CD14-positive monocyte (primary cell): ENCODE measurements around the gene CRYBA4. TPM values are rescaled to one million over a fixed set of nuclear protein-coding genes. Genes with fewer than 3 reads are reported as not detected.
A peak's percentile ranks its signal among the peaks of the same experiment; 100 is the strongest.

Experiments used
- DNase-seq, 3 donors: peaks; one replicate each; pipeline ENCODE4 v3.0.0-alpha.2; 2011 to 2022
- H2AFZ ChIP-seq: 2 replicates; pipeline ENCODE4 v1.6.0; 2012; ENCODE audit warnings: mild to moderate bottlenecking, low read depth, low read length, inconsistent platforms; ENCODE audit not compliant: insufficient read depth, poor library complexity, severe bottlenecking
- H3K27ac ChIP-seq, 2 donors: 1 replicate in 1 of 2; 2 replicates in 1 of 2; pipeline ENCODE4 v1.5.1; 2012 to 2013; ENCODE audit warnings: low read length in 2 of 2, control low read depth in 1 of 2, inconsistent platforms in 1 of 2, low read depth in 1 of 2, mild to moderate bottlenecking in 1 of 2
- H3K27me3 ChIP-seq, 2 donors: one replicate each; pipeline versions ENCODE4 v1.6.0 to v1.6.1; 2011 to 2013; ENCODE audit warnings: low read length in 2 of 2; ENCODE audit not compliant: control insufficient read depth in 2 of 2, insufficient read depth in 2 of 2
- H3K36me3 ChIP-seq, 2 donors: replicated peaks in 1 of 2; 1 replicate in 1 of 2; 2 replicates in 1 of 2; pipeline versions ENCODE4 v1.5.1 to v1.6.1; 2012 to 2013; ENCODE audit warnings: low read length in 2 of 2, control low read depth in 1 of 2, inconsistent platforms in 1 of 2, mild to moderate bottlenecking in 1 of 2; ENCODE audit not compliant: insufficient read depth in 2 of 2, control insufficient read depth in 1 of 2
- H3K4me1 ChIP-seq, 2 donors: 1 replicate in 1 of 2; 2 replicates in 1 of 2; pipeline versions ENCODE4 v1.5.1 to v1.6.1; 2012 to 2013; ENCODE audit warnings: low read length in 2 of 2, control low read depth in 1 of 2, inconsistent platforms in 1 of 2, mild to moderate bottlenecking in 1 of 2, moderate library complexity in 1 of 2; ENCODE audit not compliant: insufficient read depth in 2 of 2, control insufficient read depth in 1 of 2
- H3K4me2 ChIP-seq: replicated peaks from 2 replicates; pipeline ENCODE3; 2012; ENCODE audit warnings: low read length, moderate library complexity, mild to moderate bottlenecking; ENCODE audit not compliant: poor library complexity, severe bottlenecking; ENCODE audit errors: extremely low read depth
- H3K4me3 ChIP-seq, 3 experiments: fragments of 200-600 bp in 1 of 3; sonication (generic) in 1 of 3; replicated peaks in 1 of 3; 1 replicate in 2 of 3; 2 replicates in 1 of 3; pipeline ENCODE4 v1.5.1; 2011 to 2013; ENCODE audit warnings: low read length in 3 of 3, mild to moderate bottlenecking in 3 of 3, control low read depth in 2 of 3, low read depth in 2 of 3, inconsistent platforms in 1 of 3, moderate library complexity in 1 of 3
- H3K79me2 ChIP-seq: 2 replicates; pipeline ENCODE4 v1.6.0; 2012; ENCODE audit warnings: mild to moderate bottlenecking, control low read depth, inconsistent platforms, low read length, moderate library complexity; ENCODE audit not compliant: insufficient read depth
- H3K9ac ChIP-seq: 2 replicates; pipeline ENCODE4 v1.6.0; 2017; ENCODE audit warnings: low read length, mild to moderate bottlenecking; ENCODE audit not compliant: insufficient read depth, poor library complexity, severe bottlenecking
- H3K9me3 ChIP-seq, 2 donors: replicated peaks in 1 of 2; 1 replicate in 1 of 2; 2 replicates in 1 of 2; pipeline versions ENCODE4 v1.5.1 to v1.6.1; 2012 to 2013; ENCODE audit warnings: low read length in 2 of 2, control low read depth in 1 of 2; ENCODE audit not compliant: control insufficient read depth in 1 of 2, insufficient read depth in 1 of 2
- H4K20me1 ChIP-seq: 2 replicates; pipeline ENCODE4 v1.6.0; 2012; ENCODE audit warnings: mild to moderate bottlenecking, low read length, control low read depth, moderate library complexity; ENCODE audit not compliant: insufficient read depth
- H3K27ac Mint-ChIP-seq, 7 donors: one replicate each; pipeline ENCODE4 v1.8.0; 2020; ENCODE audit warnings: mild to moderate bottlenecking in 7 of 7, mixed read lengths in 7 of 7, moderate library complexity in 6 of 7, inconsistent platforms in 2 of 7
- H3K27me3 Mint-ChIP-seq, 3 donors: one replicate each; pipeline ENCODE4 v1.8.0; 2021 to 2022; ENCODE audit warnings: low read depth in 3 of 3, mild to moderate bottlenecking in 3 of 3, mixed read lengths in 3 of 3, moderate library complexity in 3 of 3, inconsistent platforms in 1 of 3
- H3K36me3 Mint-ChIP-seq, 2 donors: one replicate each; pipeline ENCODE4 v1.8.0; 2020; ENCODE audit warnings: mixed read lengths in 2 of 2, inconsistent platforms in 1 of 2, mild to moderate bottlenecking in 1 of 2
- H3K4me1 Mint-ChIP-seq: one replicate; pipeline ENCODE4 v1.8.0; 2020; ENCODE audit warnings: mild to moderate bottlenecking, mixed read lengths
- H3K4me3 Mint-ChIP-seq, 2 donors: one replicate each; pipeline ENCODE4 v1.8.0; 2020; ENCODE audit warnings: mild to moderate bottlenecking in 2 of 2, mixed read lengths in 2 of 2, moderate library complexity in 1 of 2
- H3K9me3 Mint-ChIP-seq, 7 donors: one replicate each; pipeline ENCODE4 v1.8.0; 2020 to 2022; ENCODE audit warnings: mixed read lengths in 7 of 7, mild to moderate bottlenecking in 6 of 7, moderate library complexity in 6 of 7, inconsistent platforms in 2 of 7
- CTCF ChIP-seq: fragments of 200-600 bp; IDR thresholded peaks from one replicate; pipeline ENCODE4 v1.8.0; 2022; ENCODE audit warnings: antibody characterized with exemption, mild to moderate bottlenecking
- WGBS: methylation state at CpG from one replicate; pipeline ENCODE4 v1.1.5; 2013; ENCODE audit warnings: missing lambda C conversion rate; ENCODE audit not compliant: insufficient coverage; 5-methylcytosine and 5-hydroxymethylcytosine counted together
- intact Hi-C, 2 donors: fragments of 100-400 bp; cut with micrococcal nuclease; formaldehyde crosslinking; loops; one replicate each; pipeline versions ENCODE4 v1.15.0 to v1.15.1; 2023
- polyA plus RNA-seq, 3 donors: library from polyadenylated mRNA; depleted of rRNA in 1 of 3; unstranded in 2 of 3; stranded (reverse) in 1 of 3; fragments of 300-500 nt in 2 of 3; fragments of >200 nt in 1 of 3; fragmentation: Illumina TruSeq in 2 of 3; gene quantifications; 1 replicate in 2 of 3; 2 replicates in 1 of 3; pipeline ENCODE4 v1.2.3, GENCODE V29; 2012 to 2021

Gene CRYBA4
- polyA plus RNA-seq, 3 donors: not detected

- Mint-ChIP-seq H3K9me3 (peaks cover 0 to 8% (median 0%) of the 10 kb centered on the region in 7 donors), H3K27me3 (peaks cover 0 to 2% (median 0%) of the 10 kb centered on the region in 3 donors), H3K4me3 (no peak overlapping the region), H3K36me3 (peaks cover 27 to 42% of the 10 kb centered on the region in 2 donors), H3K4me1 (peaks cover 84% of the 10 kb centered on the region), H3K27ac (peak overlapping the region in 2 of 7 donors; percentile 88 to 95)
- Histone ChIP-seq H3K4me1 (peaks cover 74 to 80% of the 10 kb centered on the region in 2 donors), H3K4me3 (no peak overlapping the region), H2AFZ (no peak overlapping the region), H3K9me3 (no peaks in the 10 kb centered on the region), H3K9ac (no peak overlapping the region), H3K4me2 (no peak overlapping the region), H3K27me3 (no peaks in the 10 kb centered on the region), H3K27ac (no peak overlapping the region), H3K79me2 (peaks cover 71% of the 10 kb centered on the region), H4K20me1 (peaks cover 75% of the 10 kb centered on the region), H3K36me3 (peaks cover 4 to 12% of the 10 kb centered on the region in 2 donors)
- intact Hi-C loops: no loop called here
- no peak for DNase-seq
- WGBS: no CpG with 5 or more reads among the region's 7 CpGs
- no peak for TF ChIP-seq CTCF
Measured at GRCh38 chr22:26577081-26577480, 44.7 kb upstream of the CRYBA4 start.

GRCh38 chr22:26579331-26579886, 42.4 kb upstream of the CRYBA4 start:
- H3K9me3 Mint-ChIP-seq: peaks cover 0 to 8% (median 0%) of the 10 kb centered on the region in 7 donors
- Histone ChIP-seq H2AFZ (no peak overlapping the region), H3K9me3 (no peaks in the 10 kb centered on the region), H3K4me3 (peak overlapping the region in 1 of 3 experiments; percentile 27), H3K27me3 (no peaks in the 10 kb centered on the region), H3K4me2 (peak overlapping the region; percentile 56), H3K27ac (peak overlapping the region; percentile 40 to 47), H4K20me1 (peaks cover 89% of the 10 kb centered on the region), H3K9ac (peak overlapping the region; percentile 15), H3K4me1 (peaks cover 51 to 57% of the 10 kb centered on the region in 2 donors), H3K36me3 (peaks cover 9 to 28% of the 10 kb centered on the region in 2 donors), H3K79me2 (peaks cover 84% of the 10 kb centered on the region)
- DNase-seq: peak; percentile 41 to 47 (median 47)
- no peak for TF ChIP-seq CTCF
- peak overlapping the region; percentile 55 to 88 (median 74) for H3K27ac Mint-ChIP-seq
- H3K36me3 Mint-ChIP-seq: peaks cover 35 to 61% of the 10 kb centered on the region in 2 donors
- peaks cover 68% of the 10 kb centered on the region for H3K4me1 Mint-ChIP-seq
- intact Hi-C loops: no loop called here
- 0% methylated on average over 5 of the region's 10 CpGs for WGBS
- H3K4me3 Mint-ChIP-seq: peak overlapping the region; percentile 32 to 74
- H3K27me3 Mint-ChIP-seq: peaks cover 0 to 2% (median 0%) of the 10 kb centered on the region in 3 donors
